IPS DF 6.9 (cell line): ENCODE results near the gene ANKRD52.

ENCODE experiments used
- DNase-seq: peaks from one replicate; pipeline ENCODE4 v3.0.0-alpha.2; 2013; ENCODE audit warnings: low read depth, low spot score
- H3K27ac ChIP-seq: one replicate; pipeline ENCODE4 v1.5.1; 2013; ENCODE audit warnings: low read length, control low read depth
- H3K27me3 ChIP-seq: 2 replicates; pipeline ENCODE4 v1.6.1; 2013; ENCODE audit warnings: mild to moderate bottlenecking, low read length; ENCODE audit not compliant: control insufficient read depth, insufficient read depth
- H3K36me3 ChIP-seq: 2 replicates; pipeline ENCODE4 v1.6.1; 2013; ENCODE audit warnings: low read length; ENCODE audit not compliant: control insufficient read depth, insufficient read depth
- H3K4me1 ChIP-seq: 2 replicates; pipeline ENCODE4 v1.6.1; 2013; ENCODE audit warnings: low read length; ENCODE audit not compliant: control insufficient read depth, insufficient read depth
- H3K4me3 ChIP-seq: 2 replicates; pipeline ENCODE4 v1.5.1; 2013; ENCODE audit warnings: mild to moderate bottlenecking, low read length
- H3K9me3 ChIP-seq: 2 replicates; pipeline ENCODE4 v1.6.1; 2013; ENCODE audit warnings: low read length, inconsistent platforms; ENCODE audit not compliant: control insufficient read depth, insufficient read depth
- WGBS: extraction: QIAGEN DNeasy Blood & Tissue Kit; methylation state at CpG from one replicate; pipeline ENCODE4 v1.1.7; 2013; ENCODE audit warnings: mixed read lengths, missing lambda C conversion rate; ENCODE audit not compliant: insufficient read length, insufficient coverage; 5-methylcytosine and 5-hydroxymethylcytosine counted together

ANKRD52 gene

GRCh38 chr12:56229082-56229481 lies 29.1 kb downstream of the ANKRD52 start:
- no peak overlapping the region for H3K27ac ChIP-seq
- H3K4me1 ChIP-seq = 0 out of 2 replicates have a peak, but pooled peaks cover 2% of the 10 kb centered on the region
- H3K27me3 ChIP-seq = no peaks in the 10 kb centered on the region
- no peak overlapping the region for H3K4me3 ChIP-seq
- H3K9me3 ChIP-seq = no peaks in the 10 kb centered on the region
- no CpG with 5 or more reads among the region's 7 CpGs for WGBS
- no peak for DNase-seq
- H3K36me3 ChIP-seq = no peaks in the 10 kb centered on the region

DNA sequence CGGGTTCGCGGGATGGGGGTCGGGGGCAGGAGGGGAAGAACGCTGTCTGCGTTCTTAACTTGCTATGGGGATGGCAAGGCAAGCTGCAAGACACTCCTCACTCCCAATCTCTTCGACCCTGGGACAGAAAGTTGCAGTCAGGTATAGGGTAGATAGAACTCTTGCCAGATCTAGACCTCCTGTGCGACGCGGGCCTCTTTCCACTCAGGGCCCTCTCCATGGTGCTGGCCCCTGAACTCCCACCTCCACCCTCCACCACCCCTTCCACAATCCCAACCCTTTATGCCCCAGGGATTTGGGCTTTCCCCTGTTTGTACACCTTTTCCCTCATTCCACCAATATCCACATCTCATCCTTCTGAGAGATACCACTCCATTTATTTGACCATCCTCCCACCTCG lies 33.2 kb downstream of the ANKRD52 start:
- Histone ChIP-seq H3K27me3 (no peaks in the 10 kb centered on the region), H3K27ac (no peak overlapping the region), H3K9me3 (no peaks in the 10 kb centered on the region), H3K4me3 (peak overlapping the region; percentile 52; the same call in 1 of the 2 replicates), H3K36me3 (no peaks in the 10 kb centered on the region), H3K4me1 (peaks cover 2% of the 10 kb centered on the region; the same call in 1 of the 2 replicates)
- DNase-seq = no peak
- WGBS = no CpG with 5 or more reads among the region's 11 CpGs

DNA sequence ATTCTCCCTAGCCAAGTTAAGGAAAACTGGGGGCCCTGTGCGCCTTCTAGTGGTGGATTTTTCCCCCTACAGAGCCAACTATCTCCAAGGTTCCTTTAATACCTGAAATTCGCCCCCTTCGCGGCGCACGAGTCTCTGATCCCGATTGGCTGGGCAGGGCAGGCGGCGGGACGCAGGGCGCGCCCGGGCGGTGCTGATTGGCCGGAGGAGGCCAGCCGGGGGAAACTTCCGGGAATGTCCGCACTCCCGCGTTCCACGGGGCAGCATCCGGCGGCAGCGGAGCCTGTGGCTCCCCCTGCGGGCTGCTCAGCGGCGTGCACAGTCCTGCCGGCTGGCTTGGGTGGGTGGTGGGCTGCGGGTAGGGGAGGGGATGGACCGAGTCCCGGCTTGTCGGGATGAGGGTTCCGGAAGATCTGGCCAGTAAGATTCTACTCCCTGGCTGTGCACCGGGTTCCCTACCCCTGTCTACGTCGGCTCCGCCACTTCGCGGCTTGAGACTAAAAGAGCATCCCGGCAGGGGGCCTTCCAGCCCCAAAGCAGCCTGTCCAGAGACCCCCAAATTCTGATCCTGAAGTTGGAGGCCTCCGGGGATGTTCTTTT lies 34.0 kb downstream of the ANKRD52 start, which contains the start of gene NABP2:
Gene NABP2, plus strand, starts transcription at position 241 of the 600 bp plus-strand sequence. CDS start 515 bp downstream, outside the sequence.
- Histone ChIP-seq H3K27me3 (no peaks in the 10 kb centered on the region), H3K9me3 (no peaks in the 10 kb centered on the region), H3K36me3 (no peaks in the 10 kb centered on the region), H3K4me3 (peak within 1 kb of the TSS; percentile 52; the same call in 1 of the 2 replicates), H3K4me1 (peaks cover 2% of the 10 kb centered on the region; the same call in 1 of the 2 replicates), H3K27ac (no peak within 1 kb of the TSS)
- peak; percentile 96 for DNase-seq
- WGBS = no CpG with 5 or more reads among the region's 41 CpGs

GRCh38 chr12:56223571-56224101 lies 34.5 kb downstream of the ANKRD52 start:
- no peak overlapping the region for H3K27ac ChIP-seq
- no peak overlapping the region for H3K4me3 ChIP-seq
- peaks cover 2% of the 10 kb centered on the region; the same call in 1 of the 2 replicates for H3K4me1 ChIP-seq
- no CpG with 5 or more reads among the region's 15 CpGs for whole genome bisulfite sequencing
- DNase-seq = no peak
- no peaks in the 10 kb centered on the region for H3K27me3 ChIP-seq
- no peaks in the 10 kb centered on the region for H3K9me3 ChIP-seq
- no peaks in the 10 kb centered on the region for H3K36me3 ChIP-seq

DNA sequence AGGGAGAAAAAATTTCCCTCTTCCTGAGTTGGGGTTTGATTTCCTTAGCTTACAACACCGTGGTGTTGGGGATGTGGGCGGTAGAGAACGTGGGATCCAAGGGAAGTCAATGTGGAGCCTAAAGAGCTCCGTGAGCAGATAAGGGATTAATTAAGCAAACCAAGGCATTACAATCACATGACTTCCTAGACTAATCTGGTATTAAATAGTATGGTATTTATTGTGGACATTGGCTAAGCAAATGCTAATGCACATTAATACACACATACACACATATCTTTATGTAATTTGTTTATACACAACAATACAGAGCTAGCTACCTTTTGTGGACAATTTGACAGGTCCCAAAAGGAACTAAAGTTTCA lies 35.7 kb downstream of the ANKRD52 start:
- no peak for DNase-seq
- no peak overlapping the region for H3K27ac ChIP-seq
- H3K4me1 ChIP-seq = peaks cover 2% of the 10 kb centered on the region; the same call in 1 of the 2 replicates
- H3K27me3 ChIP-seq = no peaks in the 10 kb centered on the region
- H3K36me3 ChIP-seq = no peaks in the 10 kb centered on the region
- peak overlapping the region; percentile 66; the same call in 1 of the 2 replicates for H3K4me3 ChIP-seq
- no CpG with 5 or more reads among the region's 4 CpGs for WGBS
- no peaks in the 10 kb centered on the region for H3K9me3 ChIP-seq

- Histone ChIP-seq H3K36me3 (no peaks in the 10 kb centered on the region), H3K9me3 (no peaks in the 10 kb centered on the region), H3K4me3 (peak within 1 kb of the TSS; percentile 66), H3K4me1 (peaks cover 2% of the 10 kb centered on the region; the same call in 1 of the 2 replicates), H3K27me3 (no peaks in the 10 kb centered on the region), H3K27ac (no peak within 1 kb of the TSS)
- peak; percentile 97 for DNase-seq
- no CpG with 5 or more reads among the region's 42 CpGs for WGBS
These were observed 36.2 kb downstream of the ANKRD52 start, which contains the start of gene RNF41 for GRCh38 chr12:56221757-56222530. Gene RNF41 (minus strand): TSS chr12:56221922. CDS start chr12:56214047, 7,875 bp downstream.

- Histone ChIP-seq H3K4me1 (peaks cover 2% of the 10 kb centered on the region; the same call in 1 of the 2 replicates), H3K9me3 (no peaks in the 10 kb centered on the region), H3K27ac (no peak overlapping the region), H3K4me3 (peak overlapping the region; percentile 66), H3K27me3 (no peaks in the 10 kb centered on the region), H3K36me3 (no peaks in the 10 kb centered on the region; the same call in 1 of the 2 replicates)
- no CpG with 5 or more reads among the region's 21 CpGs for WGBS
- DNase-seq = no peak
These were observed 36.9 kb downstream of the ANKRD52 start for GRCh38 chr12:56221232-56221756.

DNA sequence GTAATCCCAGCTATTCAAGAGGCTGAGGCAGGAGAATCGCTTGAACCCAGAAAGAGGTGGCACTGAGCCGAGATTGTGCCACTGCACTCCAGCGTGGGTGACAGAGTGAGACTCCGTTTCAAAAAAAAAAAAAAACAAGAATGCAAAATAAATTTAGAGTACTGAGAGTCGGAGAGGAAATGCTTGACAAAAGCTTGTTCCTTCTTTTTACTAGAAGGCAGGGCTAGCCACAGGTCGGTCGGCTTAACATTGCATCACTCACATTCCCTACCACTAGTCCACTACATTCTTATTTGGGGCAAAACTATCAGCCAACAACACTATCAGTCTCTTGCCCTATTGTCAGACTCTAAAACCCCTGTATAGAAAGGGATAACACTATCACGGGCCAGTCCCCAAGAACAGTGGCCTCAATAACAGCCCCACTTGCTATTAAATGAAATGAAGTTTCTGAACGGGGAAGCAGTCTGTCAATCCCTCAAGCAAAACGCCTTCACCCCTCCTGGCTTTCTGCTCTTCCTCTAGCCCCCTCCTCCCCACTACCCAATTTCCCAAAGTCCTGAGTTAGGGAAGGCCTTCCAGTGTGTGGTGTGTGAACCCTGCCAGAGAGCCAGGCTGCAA lies 37.5 kb downstream of the ANKRD52 start:
- Histone ChIP-seq H3K4me1 (peaks cover 2% of the 10 kb centered on the region; the same call in 1 of the 2 replicates), H3K27ac (no peak overlapping the region), H3K4me3 (peak overlapping the region; percentile 66; the same call in 1 of the 2 replicates), H3K27me3 (no peaks in the 10 kb centered on the region), H3K36me3 (no peaks in the 10 kb centered on the region; the same call in 1 of the 2 replicates), H3K9me3 (no peaks in the 10 kb centered on the region)
- no peak for DNase-seq
- WGBS = no CpG with 5 or more reads among the region's 10 CpGs

DNA sequence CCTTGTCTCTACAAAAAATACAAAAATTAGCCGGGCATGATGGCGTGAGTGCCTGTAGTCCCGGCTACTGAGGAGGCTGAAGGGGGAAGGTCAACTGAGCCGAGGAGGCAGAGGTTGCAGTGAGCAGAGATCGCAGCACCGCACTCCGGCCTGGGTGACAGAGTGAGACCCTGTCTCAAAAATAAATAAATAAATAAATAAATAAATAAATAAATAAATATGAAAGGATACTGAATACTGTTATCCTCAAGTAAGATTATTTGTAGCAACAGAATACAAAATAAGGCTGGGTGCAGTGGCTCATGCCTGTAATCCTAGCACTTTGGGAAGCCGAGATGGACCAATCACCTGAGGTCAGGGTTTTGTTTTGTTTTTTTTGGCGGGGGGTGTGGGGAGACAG lies 38.3 kb downstream of the ANKRD52 start:
- Histone ChIP-seq H3K36me3 (peaks cover 4% of the 10 kb centered on the region; the same call in 1 of the 2 replicates), H3K27me3 (no peaks in the 10 kb centered on the region), H3K9me3 (no peaks in the 10 kb centered on the region), H3K4me1 (peaks cover 2% of the 10 kb centered on the region; the same call in 1 of the 2 replicates), H3K4me3 (no peak overlapping the region), H3K27ac (no peak overlapping the region)
- DNase-seq = no peak
- no CpG with 5 or more reads among the region's 9 CpGs for WGBS

DNA sequence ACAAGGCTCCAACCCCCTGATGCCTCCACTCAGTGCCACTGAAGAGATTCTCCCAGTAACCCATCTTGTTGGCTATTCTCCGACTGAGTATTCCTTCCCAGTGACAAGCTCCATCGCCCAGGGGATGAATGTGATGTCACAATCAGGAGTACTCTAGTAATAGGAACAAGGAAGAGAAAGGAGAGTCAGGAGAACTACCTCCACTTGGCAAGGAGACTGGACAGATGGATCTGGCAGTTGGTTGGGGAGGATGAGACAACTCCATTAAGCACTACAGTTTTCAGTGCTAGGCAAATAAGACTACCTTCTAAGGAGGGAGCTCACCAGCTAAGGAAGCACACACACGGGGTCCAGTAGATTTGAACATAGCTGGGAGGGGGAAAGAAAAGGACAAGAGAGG lies 41.7 kb downstream of the ANKRD52 start:
- no peak overlapping the region for H3K27ac ChIP-seq
- H3K36me3 ChIP-seq = peaks cover 22% of the 10 kb centered on the region; the same call in 1 of the 2 replicates
- WGBS = no CpG with 5 or more reads among the region's 3 CpGs
- H3K9me3 ChIP-seq = no peaks in the 10 kb centered on the region
- no peak for DNase-seq
- no peaks in the 10 kb centered on the region; the same call in 1 of the 2 replicates for H3K4me1 ChIP-seq
- no peak overlapping the region for H3K4me3 ChIP-seq
- H3K27me3 ChIP-seq = no peaks in the 10 kb centered on the region
